Measurements from ENCODE around the gene PGBD5.

PGBD5 gene

GRCh38 chr1:230295367-230295766 is 130.8 kb downstream of the PGBD5 start:
- no peaks in the 10 kb centered on the region for H3K79me2 ChIP-seq (ENCODE audit: low read length)
- TF ChIP-seq CTCF (IDR thresholded peaks at IDR 0.05; ENCODE audit: low read depth, low read length) (no peak), EZH2phosphoT487 (IDR thresholded peaks at IDR 0.05; ENCODE audit: low read depth) (no peak)
- no peak overlapping the region for H3K9ac ChIP-seq (ENCODE audit: low read length)
- H3K27me3 ChIP-seq (ENCODE audit: low read depth, low read length), result peaks cover 3% of the 10 kb centered on the region; the same call in 1 of the 2 replicates
- no peak overlapping the region for H2AFZ ChIP-seq (ENCODE audit: low read depth, low read length)
- H3K4me1 ChIP-seq (ENCODE audit: low read length), result peaks cover 13% of the 10 kb centered on the region
- H3K9me3 ChIP-seq (ENCODE audit: insufficient read depth, low read length), result no peaks in the 10 kb centered on the region
- H3K27ac ChIP-seq (ENCODE audit: low read length), result no peak overlapping the region
- H4K20me1 ChIP-seq (ENCODE audit: insufficient read depth, low read length), result no peaks in the 10 kb centered on the region
- H3K4me2 ChIP-seq (ENCODE audit: low read length), result no peak overlapping the region
- H3K36me3 ChIP-seq (replicated peaks; ENCODE audit: low read depth, low read length), result no peaks in the 10 kb centered on the region
- H3K4me3 ChIP-seq (ENCODE audit: low read length), result no peak overlapping the region

GRCh38 chr1:230293390-230293700 is 132.8 kb downstream of the PGBD5 start:
- peaks cover 3% of the 10 kb centered on the region; the same call in 1 of the 2 replicates for H3K27me3 ChIP-seq (ENCODE audit: low read depth, low read length)
- H3K4me2 ChIP-seq (ENCODE audit: low read length), result no peak overlapping the region
- TF ChIP-seq CTCF (IDR thresholded peaks at IDR 0.05; ENCODE audit: low read depth, low read length) (no peak), EZH2phosphoT487 (IDR thresholded peaks at IDR 0.05; ENCODE audit: low read depth) (no peak)

GRCh38 chr1:230292689-230293389 is 133.3 kb downstream of the PGBD5 start:
- Histone ChIP-seq H3K4me1 (ENCODE audit: low read length) (peaks cover 6% of the 10 kb centered on the region), H3K9ac (ENCODE audit: low read length) (no peak overlapping the region), H3K4me3 (ENCODE audit: low read length) (no peak overlapping the region), H2AFZ (ENCODE audit: low read depth, low read length) (no peak overlapping the region), H3K27ac (ENCODE audit: low read length) (no peak overlapping the region), H3K4me2 (ENCODE audit: low read length) (no peak overlapping the region), H3K79me2 (ENCODE audit: low read length) (no peaks in the 10 kb centered on the region), H3K9me3 (ENCODE audit: insufficient read depth, low read length) (no peaks in the 10 kb centered on the region), H4K20me1 (ENCODE audit: insufficient read depth, low read length) (no peaks in the 10 kb centered on the region), H3K27me3 (ENCODE audit: low read depth, low read length) (peaks cover 3% of the 10 kb centered on the region; the same call in 1 of the 2 replicates), H3K36me3 (replicated peaks; ENCODE audit: low read depth, low read length) (no peaks in the 10 kb centered on the region)
- TF ChIP-seq EZH2phosphoT487 (IDR thresholded peaks at IDR 0.05; ENCODE audit: low read depth) (no peak), CTCF (IDR thresholded peaks at IDR 0.05; ENCODE audit: low read depth, low read length) (no peak)

More at GRCh38 chr1:230293390-230293700, 132.8 kb downstream of the PGBD5 start:
- Histone ChIP-seq H3K4me1 (ENCODE audit: low read length) (peaks cover 6% of the 10 kb centered on the region), H3K9ac (ENCODE audit: low read length) (no peak overlapping the region), H3K27ac (ENCODE audit: low read length) (no peak overlapping the region), H3K4me3 (ENCODE audit: low read length) (no peak overlapping the region), H3K9me3 (ENCODE audit: insufficient read depth, low read length) (no peaks in the 10 kb centered on the region), H3K79me2 (ENCODE audit: low read length) (no peaks in the 10 kb centered on the region), H2AFZ (ENCODE audit: low read depth, low read length) (no peak overlapping the region), H3K36me3 (replicated peaks; ENCODE audit: low read depth, low read length) (no peaks in the 10 kb centered on the region), H4K20me1 (ENCODE audit: insufficient read depth, low read length) (no peaks in the 10 kb centered on the region)

- no peak for TF ChIP-seq EZH2phosphoT487 (IDR thresholded peaks at IDR 0.05; ENCODE audit: low read depth)
- no peak for TF ChIP-seq CTCF (IDR thresholded peaks at IDR 0.05; ENCODE audit: low read depth, low read length)
- Histone ChIP-seq H3K9ac (ENCODE audit: low read length) (no peak overlapping the region), H3K27me3 (ENCODE audit: low read depth, low read length) (peaks cover 3% of the 10 kb centered on the region; the same call in 1 of the 2 replicates), H3K4me3 (ENCODE audit: low read length) (no peak overlapping the region), H3K9me3 (ENCODE audit: insufficient read depth, low read length) (no peaks in the 10 kb centered on the region), H3K36me3 (replicated peaks; ENCODE audit: low read depth, low read length) (no peaks in the 10 kb centered on the region), H3K27ac (ENCODE audit: low read length) (no peak overlapping the region), H3K4me2 (ENCODE audit: low read length) (no peak overlapping the region), H2AFZ (ENCODE audit: low read depth, low read length) (no peak overlapping the region), H4K20me1 (ENCODE audit: insufficient read depth, low read length) (no peaks in the 10 kb centered on the region), H3K4me1 (ENCODE audit: low read length) (peaks cover 6% of the 10 kb centered on the region), H3K79me2 (ENCODE audit: low read length) (no peaks in the 10 kb centered on the region)
Observed at GRCh38 chr1:230291731-230292620, 134.2 kb downstream of the PGBD5 start.
